Chondrocyte (in vitro differentiated cells): ENCODE results near the gene FGF8. TPM values are rescaled to one million over a fixed set of nuclear protein-coding genes. Genes with fewer than 3 reads are reported as not detected.

Experiments used
- DNase-seq: peaks from one replicate; pipeline ENCODE4 v3.0.0; 2021; ENCODE audit warnings: mixed read lengths, low spot score
- H3K27ac Mint-ChIP-seq: one replicate; pipeline ENCODE4 v1.8.0; 2021; ENCODE audit warnings: mild to moderate bottlenecking, moderate library complexity, mixed read lengths; ENCODE audit not compliant: unreplicated experiment
- H3K27me3 Mint-ChIP-seq: 2 replicates; pipeline ENCODE4 v1.8.0; 2021; ENCODE audit warnings: low read depth, mixed read lengths
- H3K36me3 Mint-ChIP-seq: 2 replicates; pipeline ENCODE4 v1.8.0; 2021; ENCODE audit warnings: low read depth, mixed read lengths
- H3K4me1 Mint-ChIP-seq: 2 replicates; pipeline ENCODE4 v1.8.0; 2021; ENCODE audit warnings: low read depth, mild to moderate bottlenecking, mixed read lengths
- H3K4me3 Mint-ChIP-seq: one replicate; pipeline ENCODE4 v1.8.0; 2021; ENCODE audit warnings: mild to moderate bottlenecking, moderate library complexity, mixed read lengths; ENCODE audit not compliant: unreplicated experiment
- H3K9me3 Mint-ChIP-seq: 2 replicates; pipeline ENCODE4 v1.8.0; 2021; ENCODE audit warnings: low read depth, mixed read lengths
- total RNA-seq: library from RNA; stranded (reverse); gene quantifications from 3 replicates; pipeline ENCODE4 v1.2.1, GENCODE V29; 2021
- TF ChIP-seq, protein P1 (sequence below): fragments of 200-600 bp; sonication (generic); IDR thresholded peaks from 2 replicates; pipeline ENCODE4 v1.5.0; 2021; ENCODE audit warnings: antibody characterized with exemption, mild to moderate bottlenecking, moderate library complexity

The FGF8 gene
- total RNA-seq, 1 donor from 2014 or later: not detected

DNA sequence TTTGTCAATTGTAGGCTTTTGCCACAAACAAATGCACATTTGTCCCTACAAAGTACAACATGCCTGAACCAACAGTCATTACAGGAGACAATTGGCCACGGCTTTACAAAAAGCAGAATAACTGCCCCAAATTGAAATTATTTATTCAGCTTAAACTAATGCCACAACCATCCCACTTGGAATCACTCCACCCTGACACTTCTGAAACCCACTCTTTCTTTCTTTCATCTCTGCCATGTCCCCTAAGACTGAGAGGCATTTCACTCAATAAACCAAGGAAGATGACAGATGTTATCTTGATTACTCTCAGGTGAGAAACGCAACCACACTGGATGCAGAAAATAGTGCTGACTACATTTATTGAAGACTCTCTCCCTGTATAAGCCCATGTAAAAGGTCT lies 9.9 kb upstream of the FGF8 start:
- Mint-ChIP-seq H3K36me3 (peaks cover 16% of the 10 kb centered on the region), H3K9me3 (no peaks in the 10 kb centered on the region), H3K4me1 (peaks cover 34% of the 10 kb centered on the region), H3K27me3 (no peaks in the 10 kb centered on the region), H3K4me3 (no peak overlapping the region), H3K27ac (no peak overlapping the region)
- DNase-seq: no peak
- TF ChIP-seq, protein P1, sequence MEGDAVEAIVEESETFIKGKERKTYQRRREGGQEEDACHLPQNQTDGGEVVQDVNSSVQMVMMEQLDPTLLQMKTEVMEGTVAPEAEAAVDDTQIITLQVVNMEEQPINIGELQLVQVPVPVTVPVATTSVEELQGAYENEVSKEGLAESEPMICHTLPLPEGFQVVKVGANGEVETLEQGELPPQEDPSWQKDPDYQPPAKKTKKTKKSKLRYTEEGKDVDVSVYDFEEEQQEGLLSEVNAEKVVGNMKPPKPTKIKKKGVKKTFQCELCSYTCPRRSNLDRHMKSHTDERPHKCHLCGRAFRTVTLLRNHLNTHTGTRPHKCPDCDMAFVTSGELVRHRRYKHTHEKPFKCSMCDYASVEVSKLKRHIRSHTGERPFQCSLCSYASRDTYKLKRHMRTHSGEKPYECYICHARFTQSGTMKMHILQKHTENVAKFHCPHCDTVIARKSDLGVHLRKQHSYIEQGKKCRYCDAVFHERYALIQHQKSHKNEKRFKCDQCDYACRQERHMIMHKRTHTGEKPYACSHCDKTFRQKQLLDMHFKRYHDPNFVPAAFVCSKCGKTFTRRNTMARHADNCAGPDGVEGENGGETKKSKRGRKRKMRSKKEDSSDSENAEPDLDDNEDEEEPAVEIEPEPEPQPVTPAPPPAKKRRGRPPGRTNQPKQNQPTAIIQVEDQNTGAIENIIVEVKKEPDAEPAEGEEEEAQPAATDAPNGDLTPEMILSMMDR: no peak

DNA sequence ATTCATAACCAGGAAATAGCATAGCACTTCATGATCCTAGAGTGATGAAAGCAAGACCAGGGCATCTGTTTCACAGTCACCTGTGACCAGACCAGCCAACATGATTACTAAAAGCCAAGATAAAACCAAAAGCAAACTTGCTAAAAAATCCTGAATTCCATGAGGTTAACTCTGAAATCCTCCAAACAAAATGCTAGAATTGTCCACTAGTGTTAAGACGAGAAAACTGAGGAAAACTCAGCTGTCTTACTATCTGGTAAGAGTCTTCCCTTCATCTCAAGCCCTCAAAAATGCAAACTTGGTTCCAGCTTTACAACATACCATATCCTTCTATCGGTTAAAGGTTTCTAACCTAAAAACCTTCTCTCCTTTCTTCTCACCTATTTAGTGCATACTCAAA lies 8.6 kb upstream of the FGF8 start:
- DNase-seq: no peak
- Mint-ChIP-seq H3K4me1 (peaks cover 40% of the 10 kb centered on the region), H3K9me3 (no peaks in the 10 kb centered on the region), H3K4me3 (no peak overlapping the region), H3K27me3 (no peaks in the 10 kb centered on the region), H3K36me3 (peaks cover 13% of the 10 kb centered on the region), H3K27ac (peak overlapping the region; percentile 94)
- TF ChIP-seq, protein P1: no peak

DNA sequence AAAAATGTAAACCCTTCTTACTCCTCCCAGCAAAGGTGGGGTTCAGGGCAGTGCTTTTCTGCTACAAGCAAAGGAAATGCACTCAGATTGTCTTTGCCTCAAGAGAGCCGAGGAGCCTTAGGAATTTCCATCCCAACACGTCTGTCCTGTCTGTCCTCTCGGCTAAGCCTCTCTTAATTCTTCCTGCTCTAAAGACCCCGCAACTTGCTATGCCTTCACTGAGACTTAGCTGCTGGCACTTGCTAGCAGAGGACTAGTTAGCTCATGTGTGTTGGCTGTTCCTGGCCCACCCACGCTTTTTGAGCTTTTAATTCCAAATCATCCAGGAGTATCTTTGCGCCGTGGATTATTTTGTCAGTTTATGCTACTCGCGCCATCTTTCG lies 7.8 kb upstream of the FGF8 start:
- Mint-ChIP-seq H3K27me3 (peaks cover 5% of the 10 kb centered on the region), H3K27ac (peak overlapping the region; percentile 94), H3K4me1 (peaks cover 47% of the 10 kb centered on the region), H3K36me3 (peaks cover 14% of the 10 kb centered on the region), H3K9me3 (no peaks in the 10 kb centered on the region), H3K4me3 (peak overlapping the region; percentile 98)
- no peak for DNase-seq
- TF ChIP-seq, protein P1: no peak

DNA sequence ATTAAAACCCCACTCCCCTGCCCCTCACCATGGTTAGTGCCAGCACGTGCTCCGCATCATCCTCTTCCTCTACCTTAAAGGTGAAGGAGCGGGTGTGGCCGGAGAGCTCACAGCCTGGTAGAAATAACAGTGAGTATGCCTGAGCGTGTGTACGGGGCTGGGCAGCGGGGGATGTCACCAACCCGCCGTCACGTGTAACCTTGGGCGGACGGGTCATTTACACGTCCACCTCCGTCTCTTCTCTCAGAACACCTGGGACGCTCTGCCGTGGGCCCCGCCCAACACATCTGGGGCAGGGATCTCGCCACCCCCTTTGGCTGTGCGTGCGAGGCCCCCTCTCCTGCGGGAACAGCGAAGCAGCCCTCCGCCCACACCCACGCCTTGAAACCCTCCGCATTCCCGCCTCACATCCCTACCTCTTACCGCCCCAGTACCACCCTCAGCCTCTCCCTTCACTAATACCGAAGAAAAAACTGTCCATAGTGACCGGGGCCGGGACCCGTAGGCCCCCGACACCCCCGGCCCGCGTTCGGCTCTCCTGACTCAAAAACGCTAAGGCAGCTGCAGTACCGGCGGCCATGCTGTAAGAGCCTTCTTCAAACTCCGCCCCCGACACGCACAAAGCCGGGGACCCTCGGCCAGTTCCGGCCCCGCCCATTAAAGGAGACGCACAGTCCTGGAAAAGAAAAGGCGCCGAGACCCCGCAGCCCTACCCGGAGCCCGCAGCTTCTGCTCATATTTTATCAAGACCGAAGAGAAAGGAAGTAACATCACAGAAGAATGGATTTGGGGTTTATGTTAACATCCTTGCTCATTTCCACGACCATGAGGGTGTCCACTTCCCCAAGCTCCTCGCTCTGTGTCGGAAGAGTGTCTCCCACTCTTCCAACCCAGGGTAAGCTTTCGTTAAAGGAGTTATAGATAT lies 7.2 kb upstream of the FGF8 start, which contains the start of gene NPM3:
TSS of gene NPM3 (minus strand) at position 636 of the 925 bp plus-strand sequence. CDS start at position 580, 56 bp downstream.
- DNase-seq: no peak
- TF ChIP-seq, protein P1: no peak
- peaks cover 48% of the 10 kb centered on the region for H3K4me1 Mint-ChIP-seq

DNA sequence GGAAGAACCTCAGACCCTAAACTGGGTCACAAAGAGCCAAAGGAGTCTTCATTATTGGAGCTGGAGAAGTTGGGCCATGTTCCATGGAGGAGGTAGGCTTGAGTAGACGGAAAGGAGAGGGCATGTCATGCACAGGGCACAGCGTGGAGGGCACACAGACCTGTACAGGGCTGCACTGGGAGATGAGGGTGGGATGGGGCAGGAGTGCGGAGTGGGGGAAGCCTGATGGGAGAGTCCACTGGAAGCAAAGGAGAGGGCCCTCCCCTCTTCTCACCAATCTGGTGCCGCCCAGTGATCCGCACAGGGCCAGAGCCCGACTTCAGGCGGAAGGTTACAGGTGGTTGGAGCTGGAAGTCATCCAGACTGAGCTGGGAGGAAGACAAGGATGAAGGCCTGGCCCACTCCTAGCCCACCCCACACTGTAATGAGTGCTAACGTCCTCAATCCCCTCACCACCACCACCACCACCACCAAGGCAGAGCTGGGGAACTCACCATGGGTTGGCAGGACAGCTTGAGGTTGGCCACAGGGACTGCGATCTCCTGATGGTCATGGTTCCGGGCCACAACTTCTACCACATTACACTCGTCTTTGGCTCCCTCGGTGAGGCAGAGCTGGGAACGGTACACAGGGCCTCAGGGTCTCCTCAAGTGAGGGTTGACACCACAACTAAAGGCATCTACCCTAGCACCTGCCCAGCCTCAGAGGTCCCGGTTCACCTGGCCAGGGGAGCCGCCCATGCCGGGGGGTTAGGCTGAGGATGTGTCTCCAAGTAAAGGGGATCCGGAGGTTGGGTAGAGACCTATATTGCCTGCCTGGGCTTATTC lies 6.3 kb upstream of the FGF8 start:
- TF ChIP-seq, protein P1: no peak
- H3K27ac Mint-ChIP-seq: peak overlapping the region; percentile 94
- H3K4me1 Mint-ChIP-seq: peaks cover 48% of the 10 kb centered on the region
- H3K9me3 Mint-ChIP-seq: no peaks in the 10 kb centered on the region
- peak overlapping the region; percentile 98 for H3K4me3 Mint-ChIP-seq
- peaks cover 15% of the 10 kb centered on the region for H3K36me3 Mint-ChIP-seq
- no peak for DNase-seq
- H3K27me3 Mint-ChIP-seq: peaks cover 15% of the 10 kb centered on the region

More for the DNA sequence above, 7.2 kb upstream of the FGF8 start, which contains the start of gene NPM3:
- peaks cover 7% of the 10 kb centered on the region for H3K27me3 Mint-ChIP-seq
- H3K27ac Mint-ChIP-seq: peak within 1 kb of the TSS; percentile 94
- H3K9me3 Mint-ChIP-seq: no peaks in the 10 kb centered on the region
- peak within 1 kb of the TSS; percentile 98 for H3K4me3 Mint-ChIP-seq
- H3K36me3 Mint-ChIP-seq: peaks cover 15% of the 10 kb centered on the region
